RPMI8226 (cell line): ENCODE results near the gene OSBPL8.
"Not testable (repeated sequence)": the region's sequence is repeated elsewhere in the genome, so short reads cannot be mapped to it uniquely, and the experiment has no call there.

ENCODE experiments used
- DNase-seq: peaks from one replicate; pipeline ENCODE4 v3.0.0-alpha.2; 2015

OSBPL8 gene

DNA sequence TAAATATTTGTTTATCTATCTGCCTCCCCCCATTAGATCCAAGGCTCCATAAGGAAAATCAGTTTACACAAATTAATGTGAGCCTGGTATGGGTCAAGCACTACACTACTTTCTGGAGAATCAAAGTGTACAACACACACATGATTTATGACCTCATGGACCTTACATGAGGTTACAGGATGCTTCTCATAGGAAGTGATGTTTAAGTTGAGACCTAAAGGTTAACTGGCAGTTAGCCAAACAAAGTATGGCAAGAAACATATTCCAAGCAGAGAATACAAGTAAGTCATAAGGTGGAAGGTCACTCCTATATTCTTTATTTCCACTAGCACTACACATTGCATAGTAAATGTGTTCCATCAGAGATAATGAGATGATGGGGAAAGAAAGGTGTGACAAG is 39.2 kb downstream of the OSBPL8 start:
- no peak for DNase-seq

GRCh38 chr12:76519538-76519937 is 40.0 kb downstream of the OSBPL8 start:
- DNase-seq = no peak

DNA sequence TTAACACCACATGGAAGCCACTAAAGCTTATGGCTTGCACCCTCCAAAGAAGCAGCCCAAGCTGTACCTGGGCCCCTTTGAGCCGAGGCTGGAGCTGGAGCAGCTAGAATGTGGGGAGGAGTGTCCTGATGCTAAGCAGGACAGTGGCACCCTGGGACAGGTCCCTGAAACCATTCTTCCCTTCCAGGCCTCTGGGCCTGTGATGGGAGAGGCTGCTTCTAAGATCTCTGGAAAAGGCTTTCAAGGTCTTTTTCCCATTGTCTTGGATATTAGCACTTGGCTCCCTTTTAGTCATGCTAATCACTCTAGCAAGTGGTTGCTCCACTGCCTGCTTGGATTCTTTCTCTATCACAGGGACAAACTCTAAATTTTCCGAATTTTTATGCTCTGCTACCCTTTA is 40.9 kb downstream of the OSBPL8 start:
- no peak for DNase-seq

DNA sequence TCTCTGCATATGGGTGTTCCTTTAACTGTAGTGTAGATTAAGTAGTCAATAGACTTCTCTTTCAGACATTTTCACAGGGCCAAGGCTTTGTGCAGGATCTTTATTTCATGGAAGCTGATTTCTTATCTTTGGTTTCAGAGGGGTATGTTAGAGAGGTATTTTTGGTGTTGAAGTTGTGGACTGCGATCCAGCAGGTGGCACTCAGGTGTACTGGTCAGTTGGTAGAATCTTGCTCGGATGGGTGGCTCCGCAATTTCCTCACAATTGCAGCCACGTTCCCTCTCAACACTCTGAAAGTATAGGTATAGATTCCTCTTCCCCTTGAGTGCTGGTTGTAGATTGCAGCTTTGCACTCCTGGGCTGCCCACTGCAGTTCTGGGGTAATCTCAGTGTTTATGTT is 44.3 kb downstream of the OSBPL8 start:
- DNase-seq = no peak

DNA sequence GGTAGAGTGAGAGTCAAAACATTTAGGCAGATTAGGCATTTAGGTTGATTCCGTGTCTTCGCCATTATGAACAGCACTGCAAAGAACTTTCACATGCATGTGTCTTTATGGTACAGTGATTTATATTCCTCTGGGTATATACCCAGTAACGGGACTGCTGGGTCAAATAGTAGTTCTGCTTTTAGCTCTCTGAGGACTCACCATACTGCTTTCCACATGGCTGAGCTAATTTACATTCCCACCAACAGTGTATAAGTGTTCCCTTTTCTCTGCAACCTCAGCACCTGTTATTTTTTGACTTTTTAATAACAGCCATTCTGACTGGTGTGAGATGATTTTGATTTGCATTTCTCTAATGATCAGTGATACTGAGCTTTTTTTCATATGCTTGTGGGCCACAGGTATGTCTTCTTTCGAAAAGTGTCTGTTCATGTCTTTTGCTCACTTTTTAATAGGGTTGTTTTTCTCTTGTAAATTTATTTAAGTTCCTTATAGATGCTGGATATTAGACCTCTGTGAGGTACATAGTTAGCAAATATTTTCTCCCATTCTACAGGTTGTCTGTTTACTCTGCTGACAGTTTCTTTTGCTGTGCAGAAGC is 48.4 kb downstream of the OSBPL8 start:
- not testable (repeated sequence) for DNase-seq

- no peak for DNase-seq
Measured at GRCh38 chr12:76508128-76508980, 51.2 kb downstream of the OSBPL8 start.

- DNase-seq = no peak
Measured at GRCh38 chr12:76506149-76506548, 53.4 kb downstream of the OSBPL8 start.

DNA sequence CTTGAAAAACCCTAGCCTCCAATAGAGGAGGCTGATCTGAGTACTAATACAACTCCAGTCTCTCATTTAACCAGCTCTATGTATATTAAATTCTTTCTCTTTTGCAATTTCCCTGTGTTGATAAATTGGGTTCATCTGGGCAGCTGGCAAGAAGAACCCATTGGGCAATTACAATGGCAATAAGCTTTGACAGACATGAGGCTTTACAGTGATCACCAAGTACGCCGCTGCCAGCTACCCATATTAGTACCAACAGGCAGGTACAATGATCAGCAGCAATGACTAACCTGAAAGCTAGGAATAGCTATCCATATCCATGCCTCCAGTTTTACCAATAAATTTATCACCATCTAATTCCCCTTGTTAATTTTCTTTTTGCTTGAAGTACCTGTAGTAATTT is 54.5 kb downstream of the OSBPL8 start:
- DNase-seq = no peak

DNA sequence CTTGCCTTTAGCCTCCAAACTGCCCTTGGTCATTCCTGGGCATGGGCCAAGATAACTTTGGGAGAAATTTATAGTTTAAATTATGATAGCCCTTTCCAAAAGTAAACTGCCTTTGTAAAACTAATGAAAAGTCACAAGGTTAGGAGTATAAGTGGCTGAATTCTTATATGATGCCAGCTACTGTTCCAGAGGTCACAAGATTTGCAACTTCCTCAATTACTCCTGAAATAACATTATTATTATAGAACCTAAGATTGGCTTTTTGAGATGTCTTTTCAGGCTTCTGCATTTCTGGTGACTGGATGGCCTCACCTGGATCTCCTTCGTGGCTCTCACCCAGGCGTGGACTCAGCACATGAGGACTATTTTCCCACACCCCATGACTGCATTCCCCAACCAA is 55.0 kb downstream of the OSBPL8 start:
- DNase-seq = no peak

GRCh38 chr12:76503957-76504356 is 55.6 kb downstream of the OSBPL8 start:
- no peak for DNase-seq

- DNase-seq = no peak
Measured at GRCh38 chr12:76501390-76501789, 58.2 kb downstream of the OSBPL8 start.

DNA sequence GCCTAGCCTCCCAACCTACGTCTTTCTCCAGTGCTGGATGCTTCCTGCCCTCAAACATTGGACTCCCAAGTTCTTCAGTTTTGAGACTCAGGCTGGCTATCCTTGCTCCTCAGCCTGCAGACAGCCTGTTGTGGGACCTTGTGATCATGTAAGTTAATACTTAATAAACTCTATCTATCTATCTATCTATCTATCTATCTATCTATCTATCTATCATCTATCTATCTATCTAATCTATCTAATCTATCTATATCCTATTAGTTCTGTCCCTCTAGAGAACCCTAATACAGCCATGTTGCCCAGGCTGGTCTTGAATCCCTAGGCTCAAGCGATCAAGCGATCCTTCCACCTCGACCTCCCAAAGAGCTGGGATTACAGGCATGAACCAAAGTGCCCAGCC is 60.4 kb downstream of the OSBPL8 start:
- DNase-seq = not testable (repeated sequence)

GRCh38 chr12:76495556-76495955 is 64.0 kb downstream of the OSBPL8 start:
- DNase-seq = no peak

GRCh38 chr12:76491292-76491691 is 68.3 kb downstream of the OSBPL8 start:
- DNase-seq = no peak

GRCh38 chr12:76490763-76491162 is 68.8 kb downstream of the OSBPL8 start:
- DNase-seq = no peak

GRCh38 chr12:76489737-76490136 is 69.8 kb downstream of the OSBPL8 start:
- no peak for DNase-seq

- DNase-seq = no peak
Measured at GRCh38 chr12:76486011-76486410, 73.6 kb downstream of the OSBPL8 start.

DNA sequence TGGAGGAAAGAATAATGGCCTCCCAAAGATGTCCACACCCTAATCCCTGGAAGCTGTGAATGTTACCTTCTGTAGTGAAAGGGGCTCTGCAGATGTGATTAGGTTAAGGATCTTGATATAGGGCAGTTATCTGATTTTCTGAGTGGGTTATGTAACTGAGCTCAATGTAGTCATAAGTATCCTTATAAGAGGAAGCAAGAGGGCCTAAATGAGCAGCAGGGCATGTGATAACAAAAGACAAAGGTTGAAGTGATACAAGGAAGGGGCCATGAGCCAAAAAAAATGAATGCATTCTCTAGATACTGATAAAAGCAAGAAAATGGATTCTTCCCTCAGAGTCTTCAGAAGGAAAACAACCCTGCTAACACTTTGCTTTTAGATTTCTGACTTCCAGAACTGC is 78.8 kb downstream of the OSBPL8 start:
- no peak for DNase-seq

- DNase-seq = no peak
Measured at GRCh38 chr12:76478045-76478444, 81.5 kb downstream of the OSBPL8 start.

- DNase-seq = not testable (repeated sequence)
Measured at GRCh38 chr12:76472862-76473261, 86.7 kb downstream of the OSBPL8 start.

DNA sequence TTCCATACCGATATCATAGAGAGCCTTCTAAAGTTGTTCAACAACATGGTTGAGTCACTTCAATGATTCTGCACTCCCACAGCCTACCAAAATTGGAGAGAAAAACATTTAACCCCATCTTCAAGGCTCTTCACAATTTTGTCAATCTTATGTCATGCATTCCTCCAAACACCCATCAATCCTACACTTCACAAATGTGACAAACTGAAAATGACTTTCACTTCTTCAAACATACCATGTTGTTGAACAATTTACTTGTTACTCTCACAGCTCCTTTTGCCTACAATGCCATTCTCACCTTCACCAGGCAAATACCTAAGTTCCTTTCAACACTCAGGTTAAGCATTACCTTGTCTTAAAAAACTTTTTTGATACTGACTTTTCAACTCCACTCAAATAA is 88.0 kb downstream of the OSBPL8 start:
- no peak for DNase-seq

DNA sequence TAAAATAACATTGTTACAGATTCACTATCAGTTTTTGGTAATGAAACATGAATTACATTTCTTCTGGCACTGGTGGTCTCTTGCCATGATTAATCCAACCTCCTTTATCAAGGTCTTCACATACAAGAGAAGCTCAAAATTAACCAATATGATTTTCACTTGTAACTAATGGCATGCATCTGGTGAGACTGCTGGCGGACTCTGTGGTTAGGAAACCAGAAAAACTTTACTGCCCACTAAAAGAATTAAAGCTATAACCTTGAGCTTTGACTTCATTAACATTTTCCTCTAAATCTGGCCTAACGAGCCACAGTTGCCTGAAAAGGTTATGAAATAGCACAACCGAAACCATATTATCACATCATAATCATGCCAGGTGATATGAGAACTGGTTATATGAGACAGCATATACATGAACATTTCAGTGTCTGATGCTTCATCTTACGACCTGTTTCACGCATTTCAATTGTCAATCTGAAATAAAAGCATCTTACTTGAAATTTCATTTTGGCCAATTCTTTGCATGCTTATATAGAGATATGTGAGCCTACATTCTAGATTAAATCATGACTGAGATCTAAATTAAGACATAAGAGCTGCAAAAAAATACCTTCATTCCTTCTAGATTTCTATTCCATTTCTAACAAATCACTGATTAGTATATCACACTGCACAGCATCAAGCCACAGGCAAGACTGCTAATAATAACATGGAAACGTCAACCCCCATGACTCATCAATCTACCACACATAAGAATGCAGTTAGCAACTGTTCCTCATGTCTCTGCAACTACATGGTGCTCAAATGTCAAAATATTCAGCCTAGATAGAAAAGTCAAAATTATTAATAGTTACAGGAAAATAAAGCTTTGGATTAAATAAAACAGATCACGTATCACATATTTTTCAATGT is 89.3 kb downstream of the OSBPL8 start:
- DNase-seq = peak; percentile 4

DNA sequence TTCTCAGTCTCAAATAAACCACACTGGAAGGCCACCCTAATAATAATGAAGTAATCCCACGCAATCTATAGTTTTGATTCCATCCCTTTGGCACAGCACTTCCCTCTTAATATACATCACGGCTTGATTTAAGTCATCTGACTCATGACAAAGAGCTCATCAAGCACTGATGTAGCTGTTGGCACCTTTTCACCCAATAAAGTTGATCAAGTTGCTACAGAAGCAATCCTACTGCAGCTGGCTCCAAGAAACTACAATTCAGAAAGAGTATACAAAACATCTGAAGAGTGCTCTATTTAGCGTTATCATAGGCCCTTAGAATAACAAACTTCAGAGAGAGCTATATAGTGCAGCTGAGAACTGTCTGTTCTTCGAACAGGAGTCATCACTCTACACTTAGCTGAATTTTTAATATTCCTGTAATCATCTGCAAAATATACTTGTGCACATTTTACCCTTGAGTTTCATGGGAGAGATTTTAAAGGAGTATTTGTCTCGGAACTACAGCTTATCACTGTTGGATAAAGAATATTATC is 94.9 kb downstream of the OSBPL8 start:
- DNase-seq = no peak
